ENCODE data around the gene TAGLN.
A peak's percentile ranks its signal among the peaks of the same experiment; 100 is the strongest.

TAGLN gene

DNA sequence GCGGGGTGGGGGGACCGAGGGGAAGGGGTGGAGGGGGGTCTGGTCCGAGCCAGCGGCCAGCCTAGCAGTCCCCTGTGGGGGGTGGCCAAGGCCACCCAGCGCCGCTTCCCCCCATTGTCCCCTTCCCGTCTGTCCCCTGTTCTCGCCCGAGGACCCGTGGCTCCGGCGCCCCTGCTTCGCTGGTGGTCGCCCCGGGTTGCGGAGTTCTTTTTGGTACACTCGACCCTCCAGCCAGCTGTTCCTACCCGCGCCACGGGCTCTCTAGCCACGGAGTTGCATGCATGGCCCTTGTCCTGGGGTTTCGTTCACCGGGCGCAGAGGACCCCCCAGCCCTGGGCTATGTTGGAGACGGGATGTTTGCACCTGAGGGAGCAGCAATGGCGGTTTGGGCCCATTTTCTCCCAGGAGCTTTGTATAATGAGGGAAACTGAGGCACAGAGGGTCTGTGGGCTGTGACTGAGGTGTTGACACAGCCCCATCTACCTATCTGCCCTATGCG is 33.8 kb downstream of the TAGLN start:
- Histone ChIP-seq H3K9me3 (ENCODE audit: insufficient read depth, low read length, severe bottlenecking) (no peaks in the 10 kb centered on the region), H3K27me3 (ENCODE audit: insufficient read depth, low read length, poor library complexity) (no peaks in the 10 kb centered on the region), H3K4me3 (ENCODE audit: low read depth in 1 of 2, low read length in 2 of 2) (peak overlapping the region; percentile 81 to 91; a peak in 3 of 4 replicates), H3K27ac (ENCODE audit: low read length) (peak overlapping the region; percentile 74), H3K36me3 (ENCODE audit: insufficient read depth, low read length) (peaks cover 28% of the 10 kb centered on the region), H3K9ac (ENCODE audit: low read depth, low read length) (peak overlapping the region; percentile 71), H2AFZ (ENCODE audit: low read depth, low read length) (peak overlapping the region; percentile 82), H4K20me1 (ENCODE audit: insufficient read depth, low read length) (peaks cover 15% of the 10 kb centered on the region), H3K4me1 (ENCODE audit: insufficient read depth, low read length) (peaks cover 44% of the 10 kb centered on the region), H3K4me2 (ENCODE audit: insufficient read depth, low read length) (peak overlapping the region; percentile 100), H3K79me2 (ENCODE audit: insufficient read depth, low read length) (peaks cover 53% of the 10 kb centered on the region)
- TF ChIP-seq EZH2 (IDR thresholded peaks at IDR 0.05; ENCODE audit: borderline replicate concordance, low read depth, low read length, severe bottlenecking), result no peak
- TF ChIP-seq, protein P1, sequence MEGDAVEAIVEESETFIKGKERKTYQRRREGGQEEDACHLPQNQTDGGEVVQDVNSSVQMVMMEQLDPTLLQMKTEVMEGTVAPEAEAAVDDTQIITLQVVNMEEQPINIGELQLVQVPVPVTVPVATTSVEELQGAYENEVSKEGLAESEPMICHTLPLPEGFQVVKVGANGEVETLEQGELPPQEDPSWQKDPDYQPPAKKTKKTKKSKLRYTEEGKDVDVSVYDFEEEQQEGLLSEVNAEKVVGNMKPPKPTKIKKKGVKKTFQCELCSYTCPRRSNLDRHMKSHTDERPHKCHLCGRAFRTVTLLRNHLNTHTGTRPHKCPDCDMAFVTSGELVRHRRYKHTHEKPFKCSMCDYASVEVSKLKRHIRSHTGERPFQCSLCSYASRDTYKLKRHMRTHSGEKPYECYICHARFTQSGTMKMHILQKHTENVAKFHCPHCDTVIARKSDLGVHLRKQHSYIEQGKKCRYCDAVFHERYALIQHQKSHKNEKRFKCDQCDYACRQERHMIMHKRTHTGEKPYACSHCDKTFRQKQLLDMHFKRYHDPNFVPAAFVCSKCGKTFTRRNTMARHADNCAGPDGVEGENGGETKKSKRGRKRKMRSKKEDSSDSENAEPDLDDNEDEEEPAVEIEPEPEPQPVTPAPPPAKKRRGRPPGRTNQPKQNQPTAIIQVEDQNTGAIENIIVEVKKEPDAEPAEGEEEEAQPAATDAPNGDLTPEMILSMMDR (IDR thresholded peaks at IDR 0.05; ENCODE audit: borderline replicate concordance, extremely low read depth, low read length, poor library complexity, severe bottlenecking), result no peak
- ATAC-seq (ENCODE audit: insufficient read depth, low read depth) (peak; percentile 8), DNase-seq (no peak)

- Histone ChIP-seq H3K4me3 (ENCODE audit: low read depth in 1 of 2, low read length in 2 of 2) (no peak overlapping the region), H3K27ac (ENCODE audit: low read length) (no peak overlapping the region), H4K20me1 (ENCODE audit: insufficient read depth, low read length) (no peaks in the 10 kb centered on the region), H3K36me3 (ENCODE audit: insufficient read depth, low read length) (peaks cover 36% of the 10 kb centered on the region), H3K4me1 (ENCODE audit: insufficient read depth, low read length) (peaks cover 12% of the 10 kb centered on the region), H3K79me2 (ENCODE audit: insufficient read depth, low read length) (peaks cover 13% of the 10 kb centered on the region), H3K9me3 (ENCODE audit: insufficient read depth, low read length, severe bottlenecking) (no peaks in the 10 kb centered on the region), H3K4me2 (ENCODE audit: insufficient read depth, low read length) (no peak overlapping the region), H2AFZ (ENCODE audit: low read depth, low read length) (no peak overlapping the region), H3K27me3 (ENCODE audit: insufficient read depth, low read length, poor library complexity) (no peaks in the 10 kb centered on the region), H3K9ac (ENCODE audit: low read depth, low read length) (no peak overlapping the region)
- TF ChIP-seq EZH2 (IDR thresholded peaks at IDR 0.05; ENCODE audit: borderline replicate concordance, low read depth, low read length, severe bottlenecking), result no peak
- TF ChIP-seq, protein P1 (IDR thresholded peaks at IDR 0.05; ENCODE audit: borderline replicate concordance, extremely low read depth, low read length, poor library complexity, severe bottlenecking), result no peak
- ATAC-seq (ENCODE audit: insufficient read depth, low read depth) (no peak), DNase-seq (no peak)
These were observed 39.1 kb downstream of the TAGLN start for GRCh38 chr11:117238221-117238620.

DNA sequence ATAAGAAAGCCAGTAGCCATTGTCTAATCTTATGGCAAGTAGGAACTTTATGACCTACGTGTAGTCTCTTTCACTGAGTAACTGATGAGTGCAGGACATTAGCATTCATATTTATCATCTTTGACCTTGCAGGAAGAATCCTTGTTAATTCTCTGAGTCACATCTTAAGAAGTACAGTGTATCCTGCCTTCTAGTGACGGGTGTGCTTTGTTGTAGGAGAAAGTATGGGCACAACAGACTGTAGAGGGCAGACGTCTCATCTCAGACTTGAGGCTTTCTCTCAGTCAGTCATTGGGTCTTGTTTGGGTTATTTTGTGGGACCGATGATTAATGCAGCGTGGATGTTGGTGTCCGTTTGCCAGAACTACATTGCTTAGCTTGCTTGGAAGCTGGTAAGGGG is 40.1 kb downstream of the TAGLN start:
- ATAC-seq (ENCODE audit: insufficient read depth, low read depth) (no peak), DNase-seq (no peak)
- Histone ChIP-seq H3K79me2 (ENCODE audit: insufficient read depth, low read length) (peaks cover 2% of the 10 kb centered on the region), H4K20me1 (ENCODE audit: insufficient read depth, low read length) (no peaks in the 10 kb centered on the region), H3K27me3 (ENCODE audit: insufficient read depth, low read length, poor library complexity) (no peaks in the 10 kb centered on the region), H2AFZ (ENCODE audit: low read depth, low read length) (no peak overlapping the region), H3K4me3 (ENCODE audit: low read depth in 1 of 2, low read length in 2 of 2) (no peak overlapping the region), H3K9me3 (ENCODE audit: insufficient read depth, low read length, severe bottlenecking) (no peaks in the 10 kb centered on the region), H3K4me2 (ENCODE audit: insufficient read depth, low read length) (no peak overlapping the region), H3K27ac (ENCODE audit: low read length) (no peak overlapping the region), H3K36me3 (ENCODE audit: insufficient read depth, low read length) (peaks cover 43% of the 10 kb centered on the region), H3K9ac (ENCODE audit: low read depth, low read length) (no peak overlapping the region), H3K4me1 (ENCODE audit: insufficient read depth, low read length) (peaks cover 2% of the 10 kb centered on the region)
- no peak for TF ChIP-seq EZH2 (IDR thresholded peaks at IDR 0.05; ENCODE audit: borderline replicate concordance, low read depth, low read length, severe bottlenecking)
- TF ChIP-seq, protein P1 (IDR thresholded peaks at IDR 0.05; ENCODE audit: borderline replicate concordance, extremely low read depth, low read length, poor library complexity, severe bottlenecking), result peak; percentile 5
